ENCODE results near the gene GNB1. TPM values are rescaled to one million over a fixed set of nuclear protein-coding genes. Genes with fewer than 3 reads are reported as not detected.
"Not testable (repeated sequence)": the region's sequence is repeated elsewhere in the genome, so short reads cannot be mapped to it uniquely, and the experiment has no call there.

The GNB1 gene
- total RNA-seq, 1 donor from 2014 or later = 257 TPM

GRCh38 chr1:1748686-1749321 lies 142.1 kb downstream of the GNB1 start:
- H3K36me3 ChIP-seq (ENCODE audit: control insufficient read depth, insufficient read depth, low read length) = no peaks in the 10 kb centered on the region
- no peak overlapping the region for H3K4me3 ChIP-seq (ENCODE audit: low read depth, low read length)
- H3K27me3 ChIP-seq (ENCODE audit: control insufficient read depth, insufficient read depth, low read length) = no peaks in the 10 kb centered on the region
- DNase-seq (ENCODE audit: low read depth) = no peak
- no peak for TF ChIP-seq CTCF (IDR thresholded peaks at IDR 0.05; ENCODE audit: insufficient read depth, low read length, poor library complexity, severe bottlenecking)

- not testable (repeated sequence) for H3K4me3 ChIP-seq (ENCODE audit: low read depth, low read length); H3K27me3 ChIP-seq (ENCODE audit: control insufficient read depth, insufficient read depth, low read length); H3K36me3 ChIP-seq (ENCODE audit: control insufficient read depth, insufficient read depth, low read length); DNase-seq (ENCODE audit: low read depth)
These were observed 144.3 kb downstream of the GNB1 start for GRCh38 chr1:1746566-1746909.

GRCh38 chr1:1745651-1746565 lies 145.0 kb downstream of the GNB1 start:
- peak overlapping the region; percentile 41 for H3K4me3 ChIP-seq (ENCODE audit: low read depth, low read length)
- not testable (repeated sequence) for H3K36me3 ChIP-seq (ENCODE audit: control insufficient read depth, insufficient read depth, low read length); DNase-seq (ENCODE audit: low read depth)

GRCh38 chr1:1742529-1742928 lies 148.4 kb downstream of the GNB1 start:
- not testable (repeated sequence) for H3K27me3 ChIP-seq (ENCODE audit: control insufficient read depth, insufficient read depth, low read length); H3K36me3 ChIP-seq (ENCODE audit: control insufficient read depth, insufficient read depth, low read length); DNase-seq (ENCODE audit: low read depth); H3K4me3 ChIP-seq (ENCODE audit: low read depth, low read length)

More at GRCh38 chr1:1745651-1746565, 145.0 kb downstream of the GNB1 start:
- not testable (repeated sequence) for H3K27me3 ChIP-seq (ENCODE audit: control insufficient read depth, insufficient read depth, low read length)

GRCh38 chr1:1741013-1741412 lies 149.9 kb downstream of the GNB1 start:
- not testable (repeated sequence) for H3K27me3 ChIP-seq (ENCODE audit: control insufficient read depth, insufficient read depth, low read length); H3K36me3 ChIP-seq (ENCODE audit: control insufficient read depth, insufficient read depth, low read length); H3K4me3 ChIP-seq (ENCODE audit: low read depth, low read length)
- peak; percentile 48 for DNase-seq (ENCODE audit: low read depth)

- not testable (repeated sequence) for H3K27me3 ChIP-seq (ENCODE audit: control insufficient read depth, insufficient read depth, low read length); DNase-seq (ENCODE audit: low read depth); H3K4me3 ChIP-seq (ENCODE audit: low read depth, low read length)
These were observed 152.0 kb downstream of the GNB1 start for GRCh38 chr1:1738799-1739337.

GRCh38 chr1:1737675-1738590 lies 153.0 kb downstream of the GNB1 start:
- not testable (repeated sequence) for H3K36me3 ChIP-seq (ENCODE audit: control insufficient read depth, insufficient read depth, low read length); H3K27me3 ChIP-seq (ENCODE audit: control insufficient read depth, insufficient read depth, low read length); H3K4me3 ChIP-seq (ENCODE audit: low read depth, low read length); DNase-seq (ENCODE audit: low read depth)

More at GRCh38 chr1:1738799-1739337, 152.0 kb downstream of the GNB1 start:
- not testable (repeated sequence) for H3K36me3 ChIP-seq (ENCODE audit: control insufficient read depth, insufficient read depth, low read length)

Other genes starting within 250 kb of the GNB1 start
- 23.3 and 27.0 TPM in 2 replicates for gene CDK11B, start 232.1 kb downstream of the GNB1 start, total RNA-seq
- 28.0 and 33.4 TPM in 2 replicates for gene SLC35E2B, start 198.3 kb downstream of the GNB1 start, total RNA-seq
- 14.2 and 14.9 TPM in 2 replicates for gene CDK11A, start 166.7 kb downstream of the GNB1 start, total RNA-seq
- 63.9 and 68.1 TPM in 2 replicates for gene NADK, start 112.6 kb downstream of the GNB1 start, total RNA-seq
- gene CALML6, start 24.2 kb upstream of the GNB1 start, total RNA-seq = 0.04 TPM in 1 of 2 replicates, not detected in the other
- gene TMEM52, start 28.2 kb upstream of the GNB1 start, total RNA-seq = 0.92 and 3.2 TPM in 2 replicates
- gene CFAP74, start 112.7 kb upstream of the GNB1 start, total RNA-seq = not detected in 2 replicates
- gene GABRD, start 128.3 kb upstream of the GNB1 start, total RNA-seq = not detected in 2 replicates
- gene PRKCZ, start 159.3 kb upstream of the GNB1 start, total RNA-seq = 37.0 and 37.6 TPM in 2 replicates

Measured in kidney epithelial cell (primary cell).